SK-N-SH (cell line): ENCODE measurements around the gene MAF. TPM values are rescaled to one million over a fixed set of nuclear protein-coding genes. Genes with fewer than 3 reads are reported as not detected.

Experiments used
- CTCF ChIA-PET: fragments of 300-600, 350-600 bp; formaldehyde crosslinking; extraction: SDS; loops from one replicate; lab custom pipeline; 2021; lab: Yijun Ruan, JAX
- POLR2A ChIA-PET: fragments of 350-600 bp; sonication (Branson Sonifier 250); formaldehyde crosslinking; extraction: SDS; loops from one replicate; lab custom pipeline; 2020; ENCODE audit warnings: antibody characterized with exemption, inconsistent platforms; lab: Yijun Ruan, JAX
- DNase-seq: peaks from one replicate; pipeline ENCODE4 v3.0.0; 2012
- H2AFZ ChIP-seq: fragments of 200-600 bp; sonication (generic); 2 replicates; pipeline ENCODE4 v1.8.1; 2016; ENCODE audit warnings: antibody characterized with exemption, mild to moderate bottlenecking, low read depth
- H3F3A ChIP-seq: fragments of 200-600 bp; sonication (generic); replicated peaks from 2 replicates; pipeline ENCODE3; 2016; ENCODE audit warnings: antibody characterized with exemption, mild to moderate bottlenecking; ENCODE audit not compliant: insufficient read depth
- H3K27ac ChIP-seq, 2 experiments: fragments of 200-500 bp in 1 of 2; fragments of 200-600 bp in 1 of 2; sonication (Bioruptor generic) in 1 of 2; sonication (generic), shearing (Covaris generic) in 1 of 2; 2 replicates each; pipeline versions ENCODE4 v1.5.1 to v1.6.1; 2014 to 2016; ENCODE audit warnings: low read depth in 2 of 2, inconsistent platforms in 1 of 2, low read length in 1 of 2, mild to moderate bottlenecking in 1 of 2, mixed read lengths in 1 of 2
- H3K27me3 ChIP-seq: fragments of 200-600 bp; sonication (generic), shearing (Covaris generic); 2 replicates; pipeline ENCODE4 v1.6.1; 2016; ENCODE audit warnings: mixed run types; ENCODE audit not compliant: insufficient read depth
- H3K36me3 ChIP-seq, 2 experiments: fragments of 200-500 bp in 1 of 2; fragments of 200-600 bp in 1 of 2; sonication (Bioruptor generic) in 1 of 2; sonication (generic) in 1 of 2; replicated peaks in 1 of 2; 2 replicates each; pipeline versions ENCODE3 to v1.5.1; 2014 to 2016; ENCODE audit warnings: low read length in 1 of 2, mild to moderate bottlenecking in 1 of 2; ENCODE audit not compliant: insufficient read depth in 2 of 2, control insufficient read depth in 1 of 2
- H3K4me1 ChIP-seq, 2 experiments: fragments of 200-500 bp in 1 of 2; fragments of 200-600 bp in 1 of 2; sonication (Bioruptor generic) in 1 of 2; sonication (generic), shearing (Covaris generic) in 1 of 2; 2 replicates each; pipeline versions ENCODE4 v1.5.1 to v1.6.1; 2014 to 2016; ENCODE audit warnings: low read depth in 1 of 2, low read length in 1 of 2, mixed run types in 1 of 2; ENCODE audit not compliant: insufficient read depth in 2 of 2, control insufficient read depth in 1 of 2
- H3K4me2 ChIP-seq: fragments of 200-600 bp; sonication (generic), shearing (Covaris generic); 2 replicates; pipeline ENCODE4 v1.6.1; 2017; ENCODE audit warnings: mixed run types
- H3K4me3 ChIP-seq, 2 experiments: fragments of 200-500 bp in 1 of 2; fragments of 200-600 bp in 1 of 2; sonication (Bioruptor generic) in 1 of 2; sonication (generic), shearing (Covaris generic) in 1 of 2; 2 replicates each; pipeline versions ENCODE4 v1.5.1 to v1.8.1; 2014 to 2016; ENCODE audit warnings: low read depth in 2 of 2, inconsistent platforms in 1 of 2, low read length in 1 of 2, mild to moderate bottlenecking in 1 of 2, mixed read lengths in 1 of 2, moderate library complexity in 1 of 2
- H3K79me2 ChIP-seq: fragments of 200-600 bp; sonication (generic); 2 replicates; pipeline ENCODE4 v1.8.1; 2017; ENCODE audit warnings: mild to moderate bottlenecking; ENCODE audit not compliant: insufficient read depth
- H3K9ac ChIP-seq: fragments of 200-600 bp; sonication (generic); 2 replicates; pipeline ENCODE4 v1.6.1; 2017; ENCODE audit warnings: mixed run types
- H3K9me2 ChIP-seq: fragments of 200-600 bp; sonication (generic); 2 replicates; pipeline ENCODE4 v1.6.1; 2017; ENCODE audit warnings: mixed run types
- H3K9me3 ChIP-seq: fragments of 200-600 bp; sonication (generic); 2 replicates; pipeline ENCODE4 v1.6.1; 2017; ENCODE audit warnings: mixed run types, mild to moderate bottlenecking, moderate library complexity
- H4K20me1 ChIP-seq: fragments of 200-600 bp; sonication (generic); 2 replicates; pipeline ENCODE4 v1.6.1; 2017; ENCODE audit warnings: mild to moderate bottlenecking, mixed run types; ENCODE audit not compliant: insufficient read depth
- ELF1 ChIP-seq: IDR thresholded peaks from 2 replicates; pipeline ENCODE4 v1.4.0; 2012
- FOXJ3 ChIP-seq: sonication (generic); formaldehyde crosslinking; IDR thresholded peaks from 2 replicates; pipeline ENCODE4 v1.5.1; 2020; ENCODE audit warnings: mild to moderate bottlenecking, missing genetic modification reagents
- FOXM1 ChIP-seq: IDR thresholded peaks from 2 replicates; pipeline ENCODE4 v1.4.0; 2012; ENCODE audit warnings: low read depth, mild to moderate bottlenecking
- JUND ChIP-seq: IDR thresholded peaks from 2 replicates; pipeline ENCODE4 v1.4.0; 2012
- MEF2A ChIP-seq: IDR thresholded peaks from 2 replicates; pipeline ENCODE4 v1.4.0; 2012; ENCODE audit warnings: low read depth, borderline replicate concordance
- MXI1 ChIP-seq: IDR thresholded peaks from 2 replicates; pipeline ENCODE4 v1.6.1; 2012; ENCODE audit warnings: mild to moderate bottlenecking, low read depth, low read length, improper control_type of control experiment
- NRF1 ChIP-seq: IDR thresholded peaks from 2 replicates; pipeline ENCODE4 v1.6.1; 2012; ENCODE audit warnings: low read depth, mild to moderate bottlenecking, low read length
- RAD21 ChIP-seq: IDR thresholded peaks from 2 replicates; pipeline ENCODE4 v1.6.1; 2012; ENCODE audit warnings: mild to moderate bottlenecking, low read length
- RFX5 ChIP-seq: IDR thresholded peaks from 2 replicates; pipeline ENCODE4 v1.6.1; 2012; ENCODE audit warnings: mild to moderate bottlenecking, improper control_type of control experiment, low read length
- RXRA ChIP-seq: IDR thresholded peaks from 2 replicates; pipeline ENCODE4 v1.4.0; 2012; ENCODE audit warnings: low read depth, mild to moderate bottlenecking, borderline replicate concordance
- SIN3A ChIP-seq: IDR thresholded peaks from 2 replicates; pipeline ENCODE4 v1.6.1; 2012; ENCODE audit warnings: low read depth, mild to moderate bottlenecking, low read length, moderate library complexity, borderline replicate concordance
- SMC3 ChIP-seq: IDR thresholded peaks from 2 replicates; pipeline ENCODE4 v1.6.1; 2012; ENCODE audit warnings: low read depth, low read length, improper control_type of control experiment
- TAF1 ChIP-seq: IDR thresholded peaks from 2 replicates; pipeline ENCODE4 v1.6.1; 2012; ENCODE audit warnings: low read depth, mild to moderate bottlenecking, low read length, moderate library complexity, borderline replicate concordance
- TCF12 ChIP-seq: IDR thresholded peaks from 2 replicates; pipeline ENCODE4 v1.4.0; 2012
- WGBS: methylation state at CpG from one replicate; pipeline ENCODE4 v1.1.6; 2017; ENCODE audit warnings: low lambda C conversion rate; 5-methylcytosine and 5-hydroxymethylcytosine counted together
- polyA plus RNA-seq, 3 experiments: library from polyadenylated mRNA; depleted of rRNA; stranded (reverse); fragments of >200 nt; gene quantifications; 2 replicates each; pipeline ENCODE4 v1.2.3, GENCODE V29; 2012
- TF ChIP-seq, protein P1 (sequence below): fragments of 200-600 bp; sonication (generic); IDR thresholded peaks from 2 replicates; pipeline ENCODE4 v1.6.1; 2017; ENCODE audit warnings: antibody characterized with exemption, mild to moderate bottlenecking, moderate library complexity
- TF ChIP-seq, protein P2 (sequence below): IDR thresholded peaks from 2 replicates; pipeline ENCODE4 v1.4.0; 2012; ENCODE audit warnings: low read depth, borderline replicate concordance
- TF ChIP-seq, protein P3 (sequence below): IDR thresholded peaks from 2 replicates; pipeline ENCODE4 v1.6.1; 2012; ENCODE audit warnings: mild to moderate bottlenecking, low read depth, low read length, moderate library complexity
- TF ChIP-seq, protein P4 (sequence below): fragments of 150-350 bp; IDR thresholded peaks from 2 replicates; pipeline ENCODE4 v1.6.1; 2017; ENCODE audit warnings: antibody characterized with exemption, low read length, low read depth, borderline replicate concordance
- TF ChIP-seq, protein P5 (sequence below): IDR thresholded peaks from 2 replicates; pipeline ENCODE4; 2012
- TF ChIP-seq, protein P6 (sequence below): fragments of 150-350 bp; IDR thresholded peaks from 2 replicates; pipeline ENCODE4 v1.6.1; 2016; ENCODE audit warnings: mild to moderate bottlenecking, low read depth, low read length
- TF ChIP-seq, protein P7 (sequence below): IDR thresholded peaks from 2 replicates; pipeline ENCODE4 v1.4.0; 2012; ENCODE audit warnings: low read depth

MAF gene
- polyA plus RNA-seq, 1 of the 3 experiments (the other 2 are of a cell fraction) = 0.23 TPM

DNA sequence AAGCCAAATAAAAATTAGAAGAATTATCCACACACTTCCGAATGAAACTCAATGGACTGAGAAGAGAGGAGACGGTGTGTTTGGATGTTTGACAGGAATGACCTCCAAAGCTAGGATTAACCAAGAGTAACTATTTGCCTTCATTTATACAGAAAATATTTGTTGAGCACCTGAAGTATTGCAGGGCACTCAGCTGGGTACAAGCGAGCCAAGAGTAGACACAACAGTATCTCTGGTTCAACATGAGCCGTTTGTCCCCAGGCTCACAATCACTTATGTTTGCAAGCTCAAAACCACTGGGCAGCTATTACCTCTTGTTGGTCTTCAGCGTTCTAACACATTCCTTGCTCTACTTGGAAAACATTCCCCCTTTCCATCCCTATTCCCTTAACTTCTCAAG lies 38.8 kb downstream of the MAF start (continued):
- TF ChIP-seq FOXM1 (no peak), JUND (no peak), SIN3A (no peak), NRF1 (no peak), FOXJ3 (CRISPR knock-in tag) (no peak)

DNA sequence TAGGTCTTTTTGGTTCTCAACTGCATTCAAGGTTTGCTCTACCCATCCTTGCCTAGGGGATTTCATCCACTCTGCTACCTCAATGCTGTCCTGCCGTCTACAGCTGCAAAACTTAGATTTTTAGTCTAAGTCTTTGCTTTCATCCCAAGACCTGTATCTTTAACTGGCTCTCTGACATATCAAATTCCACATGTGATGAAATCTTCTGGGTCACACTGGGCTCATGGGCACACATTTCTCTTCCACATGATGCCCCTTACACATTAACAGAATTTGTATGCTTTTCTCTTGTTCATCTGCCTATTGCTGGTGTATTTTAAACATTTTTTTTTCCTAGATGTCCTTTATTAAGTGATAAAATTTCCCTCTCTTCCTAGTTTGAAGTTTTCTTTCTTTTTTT lies 39.6 kb downstream of the MAF start:
- ChIA-PET POLR2A (no interaction called here), CTCF (interaction anchor here (1.2 kb wide), 1 partner anchor 9 kb away, joined by 3 read pairs; no protein-coding TSS in a partner anchor)
- TF ChIP-seq, protein P1, sequence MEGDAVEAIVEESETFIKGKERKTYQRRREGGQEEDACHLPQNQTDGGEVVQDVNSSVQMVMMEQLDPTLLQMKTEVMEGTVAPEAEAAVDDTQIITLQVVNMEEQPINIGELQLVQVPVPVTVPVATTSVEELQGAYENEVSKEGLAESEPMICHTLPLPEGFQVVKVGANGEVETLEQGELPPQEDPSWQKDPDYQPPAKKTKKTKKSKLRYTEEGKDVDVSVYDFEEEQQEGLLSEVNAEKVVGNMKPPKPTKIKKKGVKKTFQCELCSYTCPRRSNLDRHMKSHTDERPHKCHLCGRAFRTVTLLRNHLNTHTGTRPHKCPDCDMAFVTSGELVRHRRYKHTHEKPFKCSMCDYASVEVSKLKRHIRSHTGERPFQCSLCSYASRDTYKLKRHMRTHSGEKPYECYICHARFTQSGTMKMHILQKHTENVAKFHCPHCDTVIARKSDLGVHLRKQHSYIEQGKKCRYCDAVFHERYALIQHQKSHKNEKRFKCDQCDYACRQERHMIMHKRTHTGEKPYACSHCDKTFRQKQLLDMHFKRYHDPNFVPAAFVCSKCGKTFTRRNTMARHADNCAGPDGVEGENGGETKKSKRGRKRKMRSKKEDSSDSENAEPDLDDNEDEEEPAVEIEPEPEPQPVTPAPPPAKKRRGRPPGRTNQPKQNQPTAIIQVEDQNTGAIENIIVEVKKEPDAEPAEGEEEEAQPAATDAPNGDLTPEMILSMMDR = no peak
- TF ChIP-seq TAF1 (no peak), SMC3 (no peak), RXRA (no peak), RFX5 (no peak), ELF1 (no peak), MXI1 (no peak), FOXM1 (no peak), TCF12 (no peak), MEF2A (no peak), RAD21 (no peak)
- TF ChIP-seq, protein P2, sequence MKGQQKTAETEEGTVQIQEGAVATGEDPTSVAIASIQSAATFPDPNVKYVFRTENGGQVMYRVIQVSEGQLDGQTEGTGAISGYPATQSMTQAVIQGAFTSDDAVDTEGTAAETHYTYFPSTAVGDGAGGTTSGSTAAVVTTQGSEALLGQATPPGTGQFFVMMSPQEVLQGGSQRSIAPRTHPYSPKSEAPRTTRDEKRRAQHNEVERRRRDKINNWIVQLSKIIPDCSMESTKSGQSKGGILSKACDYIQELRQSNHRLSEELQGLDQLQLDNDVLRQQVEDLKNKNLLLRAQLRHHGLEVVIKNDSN = no peak
- TF ChIP-seq, protein P3, sequence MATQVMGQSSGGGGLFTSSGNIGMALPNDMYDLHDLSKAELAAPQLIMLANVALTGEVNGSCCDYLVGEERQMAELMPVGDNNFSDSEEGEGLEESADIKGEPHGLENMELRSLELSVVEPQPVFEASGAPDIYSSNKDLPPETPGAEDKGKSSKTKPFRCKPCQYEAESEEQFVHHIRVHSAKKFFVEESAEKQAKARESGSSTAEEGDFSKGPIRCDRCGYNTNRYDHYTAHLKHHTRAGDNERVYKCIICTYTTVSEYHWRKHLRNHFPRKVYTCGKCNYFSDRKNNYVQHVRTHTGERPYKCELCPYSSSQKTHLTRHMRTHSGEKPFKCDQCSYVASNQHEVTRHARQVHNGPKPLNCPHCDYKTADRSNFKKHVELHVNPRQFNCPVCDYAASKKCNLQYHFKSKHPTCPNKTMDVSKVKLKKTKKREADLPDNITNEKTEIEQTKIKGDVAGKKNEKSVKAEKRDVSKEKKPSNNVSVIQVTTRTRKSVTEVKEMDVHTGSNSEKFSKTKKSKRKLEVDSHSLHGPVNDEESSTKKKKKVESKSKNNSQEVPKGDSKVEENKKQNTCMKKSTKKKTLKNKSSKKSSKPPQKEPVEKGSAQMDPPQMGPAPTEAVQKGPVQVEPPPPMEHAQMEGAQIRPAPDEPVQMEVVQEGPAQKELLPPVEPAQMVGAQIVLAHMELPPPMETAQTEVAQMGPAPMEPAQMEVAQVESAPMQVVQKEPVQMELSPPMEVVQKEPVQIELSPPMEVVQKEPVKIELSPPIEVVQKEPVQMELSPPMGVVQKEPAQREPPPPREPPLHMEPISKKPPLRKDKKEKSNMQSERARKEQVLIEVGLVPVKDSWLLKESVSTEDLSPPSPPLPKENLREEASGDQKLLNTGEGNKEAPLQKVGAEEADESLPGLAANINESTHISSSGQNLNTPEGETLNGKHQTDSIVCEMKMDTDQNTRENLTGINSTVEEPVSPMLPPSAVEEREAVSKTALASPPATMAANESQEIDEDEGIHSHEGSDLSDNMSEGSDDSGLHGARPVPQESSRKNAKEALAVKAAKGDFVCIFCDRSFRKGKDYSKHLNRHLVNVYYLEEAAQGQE = no peak
- TF ChIP-seq, protein P4, sequence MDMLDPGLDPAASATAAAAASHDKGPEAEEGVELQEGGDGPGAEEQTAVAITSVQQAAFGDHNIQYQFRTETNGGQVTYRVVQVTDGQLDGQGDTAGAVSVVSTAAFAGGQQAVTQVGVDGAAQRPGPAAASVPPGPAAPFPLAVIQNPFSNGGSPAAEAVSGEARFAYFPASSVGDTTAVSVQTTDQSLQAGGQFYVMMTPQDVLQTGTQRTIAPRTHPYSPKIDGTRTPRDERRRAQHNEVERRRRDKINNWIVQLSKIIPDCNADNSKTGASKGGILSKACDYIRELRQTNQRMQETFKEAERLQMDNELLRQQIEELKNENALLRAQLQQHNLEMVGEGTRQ = no peak
- TF ChIP-seq, protein P5, sequence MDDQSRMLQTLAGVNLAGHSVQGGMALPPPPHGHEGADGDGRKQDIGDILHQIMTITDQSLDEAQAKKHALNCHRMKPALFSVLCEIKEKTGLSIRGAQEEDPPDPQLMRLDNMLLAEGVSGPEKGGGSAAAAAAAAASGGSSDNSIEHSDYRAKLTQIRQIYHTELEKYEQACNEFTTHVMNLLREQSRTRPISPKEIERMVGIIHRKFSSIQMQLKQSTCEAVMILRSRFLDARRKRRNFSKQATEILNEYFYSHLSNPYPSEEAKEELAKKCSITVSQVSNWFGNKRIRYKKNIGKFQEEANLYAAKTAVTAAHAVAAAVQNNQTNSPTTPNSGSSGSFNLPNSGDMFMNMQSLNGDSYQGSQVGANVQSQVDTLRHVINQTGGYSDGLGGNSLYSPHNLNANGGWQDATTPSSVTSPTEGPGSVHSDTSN = no peak
- TF ChIP-seq, protein P6, sequence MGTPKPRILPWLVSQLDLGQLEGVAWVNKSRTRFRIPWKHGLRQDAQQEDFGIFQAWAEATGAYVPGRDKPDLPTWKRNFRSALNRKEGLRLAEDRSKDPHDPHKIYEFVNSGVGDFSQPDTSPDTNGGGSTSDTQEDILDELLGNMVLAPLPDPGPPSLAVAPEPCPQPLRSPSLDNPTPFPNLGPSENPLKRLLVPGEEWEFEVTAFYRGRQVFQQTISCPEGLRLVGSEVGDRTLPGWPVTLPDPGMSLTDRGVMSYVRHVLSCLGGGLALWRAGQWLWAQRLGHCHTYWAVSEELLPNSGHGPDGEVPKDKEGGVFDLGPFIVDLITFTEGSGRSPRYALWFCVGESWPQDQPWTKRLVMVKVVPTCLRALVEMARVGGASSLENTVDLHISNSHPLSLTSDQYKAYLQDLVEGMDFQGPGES = no peak
- TF ChIP-seq, protein P7, sequence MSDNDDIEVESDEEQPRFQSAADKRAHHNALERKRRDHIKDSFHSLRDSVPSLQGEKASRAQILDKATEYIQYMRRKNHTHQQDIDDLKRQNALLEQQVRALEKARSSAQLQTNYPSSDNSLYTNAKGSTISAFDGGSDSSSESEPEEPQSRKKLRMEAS = no peak
- 25% methylated on average over 1 of the region's 1 CpG for WGBS
- H3K4me3 ChIP-seq = no peak overlapping the region
- no peaks in the 10 kb centered on the region for H3K9me2 ChIP-seq
- H2AFZ ChIP-seq = no peak overlapping the region
- H3K9ac ChIP-seq = no peak overlapping the region
- H3K27me3 ChIP-seq = no peaks in the 10 kb centered on the region
- H3K4me1 ChIP-seq = no peaks in the 10 kb centered on the region
- no peaks in the 10 kb centered on the region for H3K79me2 ChIP-seq
- H4K20me1 ChIP-seq = no peaks in the 10 kb centered on the region
- DNase-seq = no peak
- H3K36me3 ChIP-seq = no peaks in the 10 kb centered on the region
- H3F3A ChIP-seq = no peaks in the 10 kb centered on the region
- H3K4me2 ChIP-seq = no peak overlapping the region
- no peaks in the 10 kb centered on the region for H3K9me3 ChIP-seq
- H3K27ac ChIP-seq = no peak overlapping the region
